ENCODE data around the gene OR52I1.

OR52I1 gene

GRCh38 chr11:4636962-4637661, 43.3 kb downstream of the OR52I1 start, which contains the start of gene OR51D1:
Gene OR51D1 (plus strand): TSS chr11:4637477. CDS start chr11:4639791, 2,314 bp downstream.
- TF ChIP-seq SIN3A (IDR thresholded peaks at IDR 0.05; ENCODE audit: borderline replicate concordance, insufficient read depth, low read length) (no peak), TAF1 (IDR thresholded peaks at IDR 0.05; ENCODE audit: borderline replicate concordance, insufficient read depth, low read length) (no peak), FOXP2 (optimal IDR thresholded peaks at IDR 0.05; ENCODE audit: borderline replicate concordance, extremely low read depth, extremely low read length, insufficient read depth) (no peak), POLR2AphosphoS5 (IDR thresholded peaks at IDR 0.05; ENCODE audit: low read depth, low read length) (no peak), REST (IDR thresholded peaks at IDR 0.05; ENCODE audit: insufficient read depth in 1 of 2, low read depth in 2 of 2, low read length in 2 of 2) (no peak)

- TF ChIP-seq SIN3A (IDR thresholded peaks at IDR 0.05; ENCODE audit: borderline replicate concordance, insufficient read depth, low read length) = no peak
- TF ChIP-seq TAF1 (IDR thresholded peaks at IDR 0.05; ENCODE audit: borderline replicate concordance, insufficient read depth, low read length) = no peak
- no peak for TF ChIP-seq FOXP2 (optimal IDR thresholded peaks at IDR 0.05; ENCODE audit: borderline replicate concordance, extremely low read depth, extremely low read length, insufficient read depth)
- no peak for TF ChIP-seq REST (IDR thresholded peaks at IDR 0.05; ENCODE audit: insufficient read depth in 1 of 2, low read depth in 2 of 2, low read length in 2 of 2)
- no peak for TF ChIP-seq POLR2AphosphoS5 (IDR thresholded peaks at IDR 0.05; ENCODE audit: low read depth, low read length)
Observed at GRCh38 chr11:4637662-4638047, 43.8 kb downstream of the OR52I1 start.

- TF ChIP-seq POLR2AphosphoS5 (IDR thresholded peaks at IDR 0.05; ENCODE audit: low read depth, low read length) = no peak
- TF ChIP-seq SIN3A (IDR thresholded peaks at IDR 0.05; ENCODE audit: borderline replicate concordance, insufficient read depth, low read length) = no peak
- TF ChIP-seq REST (IDR thresholded peaks at IDR 0.05; ENCODE audit: insufficient read depth in 1 of 2, low read depth in 2 of 2, low read length in 2 of 2) = no peak
- no peak for TF ChIP-seq TAF1 (IDR thresholded peaks at IDR 0.05; ENCODE audit: borderline replicate concordance, insufficient read depth, low read length)
- TF ChIP-seq FOXP2 (optimal IDR thresholded peaks at IDR 0.05; ENCODE audit: borderline replicate concordance, extremely low read depth, extremely low read length, insufficient read depth) = no peak
Observed at GRCh38 chr11:4639931-4640330, 46.1 kb downstream of the OR52I1 start.

- TF ChIP-seq SIN3A (IDR thresholded peaks at IDR 0.05; ENCODE audit: borderline replicate concordance, insufficient read depth, low read length) = no peak
- TF ChIP-seq REST (IDR thresholded peaks at IDR 0.05; ENCODE audit: insufficient read depth in 1 of 2, low read depth in 2 of 2, low read length in 2 of 2) = no peak
- no peak for TF ChIP-seq POLR2AphosphoS5 (IDR thresholded peaks at IDR 0.05; ENCODE audit: low read depth, low read length)
- no peak for TF ChIP-seq TAF1 (IDR thresholded peaks at IDR 0.05; ENCODE audit: borderline replicate concordance, insufficient read depth, low read length)
- no peak for TF ChIP-seq FOXP2 (optimal IDR thresholded peaks at IDR 0.05; ENCODE audit: borderline replicate concordance, extremely low read depth, extremely low read length, insufficient read depth)
Observed at GRCh38 chr11:4641501-4641900, 47.7 kb downstream of the OR52I1 start.
